ENCODE measurements around the gene C22orf15. TPM values are rescaled to one million over a fixed set of nuclear protein-coding genes. Genes with fewer than 3 reads are reported as not detected.

Gene C22orf15
- total RNA-seq, 1 donor from 2014 or later = 5.9 TPM

GRCh38 chr22:23804781-23805291, 42.0 kb downstream of the C22orf15 start:
- ATAC-seq (no peak), DNase-seq (peak; percentile 26)
- no peak for TF ChIP-seq CTCF (IDR thresholded peaks at IDR 0.05)
- no peak overlapping the region for H3K27ac ChIP-seq
- H3K4me3 ChIP-seq = no peak overlapping the region
- no peaks in the 10 kb centered on the region for H3K9me3 ChIP-seq
- intact Hi-C loops (cut with DNase I) = no loop called here
- H3K4me1 ChIP-seq = no peaks in the 10 kb centered on the region
- H3K27me3 ChIP-seq (ENCODE audit: low read depth) = no peaks in the 10 kb centered on the region
- H3K36me3 ChIP-seq = peaks cover 92% of the 10 kb centered on the region

GRCh38 chr22:23806837-23807236, 44.0 kb downstream of the C22orf15 start:
- Histone ChIP-seq H3K27me3 (ENCODE audit: low read depth) (no peaks in the 10 kb centered on the region), H3K4me1 (no peaks in the 10 kb centered on the region), H3K36me3 (peaks cover 92% of the 10 kb centered on the region), H3K4me3 (no peak overlapping the region), H3K9me3 (no peaks in the 10 kb centered on the region), H3K27ac (no peak overlapping the region)
- no peak for ATAC-seq
- TF ChIP-seq CTCF (IDR thresholded peaks at IDR 0.05) = no peak
- DNase-seq = no peak
- intact Hi-C loops (cut with DNase I) = no loop called here

GRCh38 chr22:23812378-23812777, 49.6 kb downstream of the C22orf15 start:
- no peak for DNase-seq
- Histone ChIP-seq H3K27ac (no peak overlapping the region), H3K36me3 (peaks cover 83% of the 10 kb centered on the region), H3K4me1 (no peaks in the 10 kb centered on the region), H3K27me3 (ENCODE audit: low read depth) (no peaks in the 10 kb centered on the region), H3K9me3 (no peaks in the 10 kb centered on the region), H3K4me3 (no peak overlapping the region)
- TF ChIP-seq CTCF (IDR thresholded peaks at IDR 0.05) = no peak
- intact Hi-C loops (cut with DNase I) = no loop called here
- ATAC-seq = no peak

Other genes starting within 250 kb of the C22orf15 start
- gene IGLL1, start 182.7 kb upstream of the C22orf15 start, total RNA-seq = not detected
- 1.6 TPM for gene DRICH1, start 130.7 kb upstream of the C22orf15 start, total RNA-seq
- 1.9 TPM for gene RGL4, start 72.0 kb upstream of the C22orf15 start, total RNA-seq
- 5.7 TPM for gene ZNF70, start 11.9 kb upstream of the C22orf15 start, total RNA-seq
- not detected for gene VPREB3, start 8.6 kb upstream of the C22orf15 start, total RNA-seq
- gene CHCHD10, start 5.0 kb downstream of the C22orf15 start, total RNA-seq = 114 TPM
- 1.9 TPM for gene MMP11, start 9.9 kb downstream of the C22orf15 start, total RNA-seq
- gene SMARCB1, start 24.0 kb downstream of the C22orf15 start, total RNA-seq = 61.3 TPM
- gene DERL3, start 76.0 kb downstream of the C22orf15 start, total RNA-seq = 5.8 TPM
- gene SLC2A11, start 94.9 kb downstream of the C22orf15 start, total RNA-seq = 12.7 TPM
- gene MIF, start 131.4 kb downstream of the C22orf15 start, total RNA-seq = 231 TPM
- gene GSTT2B, start 198.2 kb downstream of the C22orf15 start, total RNA-seq = 7.3 TPM
- gene DDTL, start 203.9 kb downstream of the C22orf15 start, total RNA-seq = 2.9 TPM
- gene DDT, start 211.5 kb downstream of the C22orf15 start, total RNA-seq = 102 TPM
- gene GSTT2, start 217.1 kb downstream of the C22orf15 start, total RNA-seq = 3.0 TPM
- not detected for gene GSTT4, start 242.5 kb downstream of the C22orf15 start, total RNA-seq
- gene CABIN1, start 248.3 kb downstream of the C22orf15 start, total RNA-seq = 88.7 TPM